HL-60 (cell line): ENCODE measurements around the gene TSHZ3.

Experiments used
- CTCF ChIP-seq: IDR thresholded peaks from one replicate; pipeline ENCODE4 v1.5.1; 2011; ENCODE audit warnings: low read length, control low read depth, inconsistent platforms; ENCODE audit not compliant: insufficient read depth
- SPI1 ChIP-seq: IDR thresholded peaks from 2 replicates; pipeline ENCODE4 v1.6.1; 2012; ENCODE audit warnings: low read depth, mild to moderate bottlenecking, borderline replicate concordance

GRCh38 chr19:31351855-31352195 is 2.6 kb upstream of the TSHZ3 start:
- TF ChIP-seq CTCF, result no peak
- TF ChIP-seq SPI1, result no peak
